ENCODE data around the gene ATP6V0A1.

- no peak for TF ChIP-seq CTCF (conservative IDR thresholded peaks at IDR 0.05; ENCODE audit: low read length)
- TF ChIP-seq EZH2phosphoT487 (IDR thresholded peaks at IDR 0.05; ENCODE audit: borderline replicate concordance): no peak
Observed at GRCh38 chr17:42560246-42560645, 101.6 kb downstream of the ATP6V0A1 start.
